ENCODE measurements around the gene SLBP.
A peak's percentile ranks its signal among the peaks of the same experiment; 100 is the strongest.

The SLBP gene

DNA sequence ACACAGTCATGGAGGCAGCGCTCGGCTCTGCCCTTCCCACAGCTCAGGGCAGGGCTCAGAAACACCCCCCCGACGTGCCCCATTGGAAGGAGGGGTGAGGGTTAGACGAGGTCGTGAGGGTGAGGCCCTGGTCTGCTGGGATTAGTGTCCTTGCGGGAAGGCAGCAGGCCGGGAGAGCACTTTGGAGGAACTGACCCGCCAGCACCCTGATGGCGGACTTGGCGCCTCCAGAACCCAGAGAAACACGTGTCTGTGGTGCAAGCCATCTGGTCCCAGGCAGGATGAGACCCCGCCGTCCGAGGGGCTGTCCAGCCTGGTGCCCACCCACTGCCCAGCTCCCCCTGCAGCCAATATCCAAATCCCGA is 35.5 kb upstream of the SLBP start:
- peaks cover 11% of the 10 kb centered on the region for H3K36me3 ChIP-seq (ENCODE audit: control insufficient read depth, insufficient read depth, low read length)
- TF ChIP-seq, protein P1, sequence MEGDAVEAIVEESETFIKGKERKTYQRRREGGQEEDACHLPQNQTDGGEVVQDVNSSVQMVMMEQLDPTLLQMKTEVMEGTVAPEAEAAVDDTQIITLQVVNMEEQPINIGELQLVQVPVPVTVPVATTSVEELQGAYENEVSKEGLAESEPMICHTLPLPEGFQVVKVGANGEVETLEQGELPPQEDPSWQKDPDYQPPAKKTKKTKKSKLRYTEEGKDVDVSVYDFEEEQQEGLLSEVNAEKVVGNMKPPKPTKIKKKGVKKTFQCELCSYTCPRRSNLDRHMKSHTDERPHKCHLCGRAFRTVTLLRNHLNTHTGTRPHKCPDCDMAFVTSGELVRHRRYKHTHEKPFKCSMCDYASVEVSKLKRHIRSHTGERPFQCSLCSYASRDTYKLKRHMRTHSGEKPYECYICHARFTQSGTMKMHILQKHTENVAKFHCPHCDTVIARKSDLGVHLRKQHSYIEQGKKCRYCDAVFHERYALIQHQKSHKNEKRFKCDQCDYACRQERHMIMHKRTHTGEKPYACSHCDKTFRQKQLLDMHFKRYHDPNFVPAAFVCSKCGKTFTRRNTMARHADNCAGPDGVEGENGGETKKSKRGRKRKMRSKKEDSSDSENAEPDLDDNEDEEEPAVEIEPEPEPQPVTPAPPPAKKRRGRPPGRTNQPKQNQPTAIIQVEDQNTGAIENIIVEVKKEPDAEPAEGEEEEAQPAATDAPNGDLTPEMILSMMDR (IDR thresholded peaks at IDR 0.05; ENCODE audit: insufficient read depth, low read length, poor library complexity, severe bottlenecking) = no peak
- H3K27me3 ChIP-seq (replicated peaks; ENCODE audit: control insufficient read depth, insufficient read depth, low read length) = no peaks in the 10 kb centered on the region
- no peak for DNase-seq (ENCODE audit: extremely low read depth, insufficient read length)
- no peak overlapping the region for H3K4me3 ChIP-seq (replicated peaks; ENCODE audit: low read depth, low read length)

DNA sequence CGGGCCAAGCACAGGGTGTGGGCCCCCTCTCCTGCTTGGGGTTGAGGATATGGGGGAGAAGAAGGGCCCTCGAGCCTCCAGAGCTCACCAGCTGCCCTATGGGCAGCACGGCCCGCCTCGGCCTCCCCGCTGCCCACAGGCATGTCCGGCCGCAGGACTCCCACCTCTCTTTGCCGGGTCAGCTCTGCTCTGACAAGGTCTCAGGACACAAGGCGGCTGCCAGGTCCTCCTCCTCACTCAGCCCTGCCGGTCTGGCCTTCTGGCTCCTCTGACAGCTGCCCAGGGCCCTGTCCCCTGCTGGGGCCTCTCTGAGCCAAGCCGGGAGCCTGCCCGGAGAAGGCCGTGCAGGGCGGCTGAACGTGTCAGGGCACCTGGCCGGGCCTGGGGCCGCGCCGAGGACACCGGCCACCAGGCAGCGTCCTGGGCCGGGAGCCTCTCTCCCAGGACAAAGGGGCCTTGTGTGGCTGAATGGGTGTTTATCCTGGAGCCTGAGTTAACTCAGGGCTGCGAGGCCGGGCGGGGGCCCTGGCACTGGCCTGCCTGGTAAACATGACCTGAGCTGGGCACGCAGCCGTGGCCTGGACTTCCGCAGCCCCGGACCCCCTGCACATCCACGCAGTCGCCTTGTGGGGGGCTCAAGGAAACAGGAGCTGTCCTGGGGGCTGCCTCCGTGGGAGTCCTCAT is 34.9 kb upstream of the SLBP start:
- Histone ChIP-seq H3K36me3 (ENCODE audit: control insufficient read depth, insufficient read depth, low read length) (peaks cover 13% of the 10 kb centered on the region), H3K27me3 (replicated peaks; ENCODE audit: control insufficient read depth, insufficient read depth, low read length) (no peaks in the 10 kb centered on the region), H3K4me3 (replicated peaks; ENCODE audit: low read depth, low read length) (no peak overlapping the region)
- DNase-seq (ENCODE audit: extremely low read depth, insufficient read length) = no peak
- TF ChIP-seq, protein P1 (IDR thresholded peaks at IDR 0.05; ENCODE audit: insufficient read depth, low read length, poor library complexity, severe bottlenecking) = no peak

- Histone ChIP-seq H3K4me3 (replicated peaks; ENCODE audit: low read depth, low read length) (no peak overlapping the region), H3K36me3 (ENCODE audit: control insufficient read depth, insufficient read depth, low read length) (peaks cover 16% of the 10 kb centered on the region), H3K27me3 (replicated peaks; ENCODE audit: control insufficient read depth, insufficient read depth, low read length) (no peaks in the 10 kb centered on the region)
- TF ChIP-seq, protein P1 (IDR thresholded peaks at IDR 0.05; ENCODE audit: insufficient read depth, low read length, poor library complexity, severe bottlenecking) = peak; percentile 95
- peak; percentile 86 for DNase-seq (ENCODE audit: extremely low read depth, insufficient read length)
Observed at GRCh38 chr4:1746265-1746691, 34.2 kb upstream of the SLBP start.

DNA sequence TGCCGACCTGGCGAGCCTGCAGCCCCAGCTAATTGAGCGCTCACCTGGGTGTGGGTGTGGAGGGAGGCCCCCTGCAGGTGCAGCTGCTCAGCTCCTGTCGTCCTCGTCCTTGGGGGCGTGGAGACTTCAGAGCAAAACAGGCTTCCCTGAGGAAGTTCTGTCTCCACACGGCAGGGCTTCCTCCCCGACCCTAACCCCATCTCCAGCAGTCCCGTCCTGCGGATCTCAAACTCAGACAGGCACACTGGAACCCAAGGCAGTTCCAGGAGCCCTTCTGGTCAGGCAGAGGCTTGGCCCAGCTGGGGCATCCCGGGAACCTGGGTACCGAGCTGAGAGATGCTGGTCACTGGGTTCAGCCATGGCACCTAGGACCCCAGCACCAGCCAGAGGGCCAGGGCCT is 33.6 kb upstream of the SLBP start:
- no peak for DNase-seq (ENCODE audit: extremely low read depth, insufficient read length)
- TF ChIP-seq, protein P1 (IDR thresholded peaks at IDR 0.05; ENCODE audit: insufficient read depth, low read length, poor library complexity, severe bottlenecking) = no peak
- H3K4me3 ChIP-seq (replicated peaks; ENCODE audit: low read depth, low read length) = no peak overlapping the region
- H3K36me3 ChIP-seq (ENCODE audit: control insufficient read depth, insufficient read depth, low read length) = peaks cover 21% of the 10 kb centered on the region
- no peaks in the 10 kb centered on the region for H3K27me3 ChIP-seq (replicated peaks; ENCODE audit: control insufficient read depth, insufficient read depth, low read length)

- Histone ChIP-seq H3K36me3 (ENCODE audit: control insufficient read depth, insufficient read depth, low read length) (peaks cover 26% of the 10 kb centered on the region), H3K27me3 (replicated peaks; ENCODE audit: control insufficient read depth, insufficient read depth, low read length) (no peaks in the 10 kb centered on the region), H3K4me3 (replicated peaks; ENCODE audit: low read depth, low read length) (no peak overlapping the region)
- DNase-seq (ENCODE audit: extremely low read depth, insufficient read length) = no peak
- TF ChIP-seq, protein P1 (IDR thresholded peaks at IDR 0.05; ENCODE audit: insufficient read depth, low read length, poor library complexity, severe bottlenecking) = no peak
Observed at GRCh38 chr4:1745165-1745564, 33.0 kb upstream of the SLBP start.

GRCh38 chr4:1744552-1744951 is 32.4 kb upstream of the SLBP start:
- Histone ChIP-seq H3K27me3 (replicated peaks; ENCODE audit: control insufficient read depth, insufficient read depth, low read length) (no peaks in the 10 kb centered on the region), H3K4me3 (replicated peaks; ENCODE audit: low read depth, low read length) (no peak overlapping the region), H3K36me3 (ENCODE audit: control insufficient read depth, insufficient read depth, low read length) (peaks cover 30% of the 10 kb centered on the region)
- TF ChIP-seq, protein P1 (IDR thresholded peaks at IDR 0.05; ENCODE audit: insufficient read depth, low read length, poor library complexity, severe bottlenecking) = no peak
- DNase-seq (ENCODE audit: extremely low read depth, insufficient read length) = no peak
